ENCODE results near the gene EPB41L2. TPM values are rescaled to one million over a fixed set of nuclear protein-coding genes. Genes with fewer than 3 reads are reported as not detected.
A peak's percentile ranks its signal among the peaks of the same experiment; 100 is the strongest.

EPB41L2 gene
- total and polyA plus RNA-seq, 4 experiments from 2014 or later = 3.3 to 24.3 (median 12.7) TPM

DNA sequence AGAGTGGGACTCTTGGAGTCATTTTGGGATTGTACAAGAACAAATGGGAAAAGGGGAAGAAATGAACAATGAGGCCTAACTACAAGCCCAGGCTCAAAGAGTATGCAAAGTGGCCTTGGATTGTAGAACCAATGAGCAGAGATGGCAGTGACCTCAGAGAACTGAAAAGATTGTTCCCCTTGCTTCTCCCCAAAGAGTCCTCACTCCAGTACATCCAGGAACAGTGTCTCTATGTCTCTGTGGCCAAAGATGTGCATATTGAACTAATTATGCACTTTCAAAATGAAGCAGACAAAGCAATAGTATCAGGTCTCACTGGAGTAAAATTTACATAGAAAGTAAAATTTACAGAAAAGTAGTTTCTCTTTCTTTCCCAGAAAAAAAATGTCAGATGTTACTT is 154.9 kb downstream of the EPB41L2 start:
- peaks cover 5% of the 10 kb centered on the region for H3K4me1 ChIP-seq (ENCODE audit: insufficient read depth, low read length)
- ChIA-PET POLR2A (ENCODE audit: partially characterized antibody) (no interaction called here), CTCF (ENCODE audit: partially characterized antibody) (interaction anchor here (0.9 kb wide), 1 partner anchor 1643 kb away, joined by 3 read pairs; no protein-coding TSS in a partner anchor)
- no peak overlapping the region for H3K27ac Mint-ChIP-seq
- H3K36me3 Mint-ChIP-seq = no peaks in the 10 kb centered on the region
- no peaks in the 10 kb centered on the region for H3K36me3 ChIP-seq (ENCODE audit: insufficient read depth, low read length)
- H3K9me3 Mint-ChIP-seq = peaks cover 0 to 4% (median under 1%) of the 10 kb centered on the region in 8 donors
- intact Hi-C loops (cut with micrococcal nuclease) = no loop called here
- no peak overlapping the region for H3K4me3 Mint-ChIP-seq
- no peaks in the 10 kb centered on the region for H3K9me3 ChIP-seq (ENCODE audit: control insufficient read depth in 1 of 2, low read length in 2 of 2)
- no peak overlapping the region for H3K4me3 ChIP-seq (ENCODE audit: low read length in 2 of 2)
- H3K27ac ChIP-seq (ENCODE audit: low read depth, low read length) = no peak overlapping the region
- DNase-seq = no peak
- H3K4me1 Mint-ChIP-seq = peaks cover under 1 to 9% (median 7%) of the 10 kb centered on the region in 4 donors
- no peaks in the 10 kb centered on the region for H3K27me3 Mint-ChIP-seq
- no peaks in the 10 kb centered on the region for H3K27me3 ChIP-seq (ENCODE audit: insufficient read depth, low read length)

- Mint-ChIP-seq H3K9me3 (peaks cover 0 to 4% (median under 1%) of the 10 kb centered on the region in 8 donors), H3K36me3 (no peaks in the 10 kb centered on the region), H3K4me3 (no peak overlapping the region), H3K27ac (no peak overlapping the region), H3K4me1 (peaks cover 0 to 4% (median 2%) of the 10 kb centered on the region in 4 donors), H3K27me3 (no peaks in the 10 kb centered on the region)
- Histone ChIP-seq H3K9me3 (ENCODE audit: control insufficient read depth in 1 of 2, low read length in 2 of 2) (no peaks in the 10 kb centered on the region), H3K27me3 (ENCODE audit: insufficient read depth, low read length) (no peaks in the 10 kb centered on the region), H3K27ac (ENCODE audit: low read depth, low read length) (no peak overlapping the region), H3K4me3 (ENCODE audit: low read length in 2 of 2) (no peak overlapping the region), H3K4me1 (ENCODE audit: insufficient read depth, low read length) (no peaks in the 10 kb centered on the region), H3K36me3 (ENCODE audit: insufficient read depth, low read length) (no peaks in the 10 kb centered on the region)
- CTCF ChIA-PET (ENCODE audit: partially characterized antibody) = interaction anchor here (0.9 kb wide), 1 partner anchor 1643 kb away, joined by 3 read pairs; no protein-coding TSS in a partner anchor
- intact Hi-C loops (cut with micrococcal nuclease) = no loop called here
- DNase-seq = no peak
- POLR2A ChIA-PET (ENCODE audit: partially characterized antibody) = no interaction called here
These were observed 155.4 kb downstream of the EPB41L2 start for GRCh38 chr6:130907687-130908086.

- DNase-seq = no peak
- Histone ChIP-seq H3K4me1 (ENCODE audit: insufficient read depth, low read length) (no peaks in the 10 kb centered on the region), H3K4me3 (ENCODE audit: low read length in 2 of 2) (no peak overlapping the region), H3K27ac (ENCODE audit: low read depth, low read length) (no peak overlapping the region), H3K9me3 (ENCODE audit: control insufficient read depth in 1 of 2, low read length in 2 of 2) (no peaks in the 10 kb centered on the region), H3K36me3 (ENCODE audit: insufficient read depth, low read length) (no peaks in the 10 kb centered on the region), H3K27me3 (ENCODE audit: insufficient read depth, low read length) (no peaks in the 10 kb centered on the region)
- ChIA-PET CTCF (ENCODE audit: partially characterized antibody) (interaction anchor here (1.5 kb wide), 1 partner anchor 22 kb away, joined by 4 read pairs; no protein-coding TSS in a partner anchor), POLR2A (ENCODE audit: partially characterized antibody) (no interaction called here)
- Mint-ChIP-seq H3K4me3 (no peak overlapping the region), H3K27ac (no peak overlapping the region), H3K9me3 (peaks cover 0 to 4% (median under 1%) of the 10 kb centered on the region in 8 donors), H3K36me3 (no peaks in the 10 kb centered on the region), H3K4me1 (no peaks in the 10 kb centered on the region), H3K27me3 (no peaks in the 10 kb centered on the region)
- intact Hi-C loops (cut with micrococcal nuclease) = no loop called here
These were observed 156.2 kb downstream of the EPB41L2 start for GRCh38 chr6:130906736-130907381.

DNA sequence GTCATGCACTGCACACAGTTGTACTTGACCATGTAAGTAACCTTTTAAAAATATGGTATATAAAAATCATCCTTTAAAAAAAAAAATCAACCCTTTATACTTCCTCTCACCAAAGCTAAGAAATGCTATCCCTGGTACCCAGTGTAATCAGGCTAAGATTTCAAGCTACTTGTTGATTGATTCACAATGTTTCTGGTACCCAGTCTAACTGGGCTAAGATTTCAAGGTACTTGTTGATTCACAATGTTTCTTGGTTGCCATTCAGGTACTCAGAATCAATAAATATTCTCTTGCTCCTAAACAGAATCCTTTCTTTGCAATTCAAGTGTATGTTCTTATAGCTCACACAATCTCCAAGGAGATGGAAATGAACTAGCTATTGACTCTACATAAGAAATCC is 159.4 kb downstream of the EPB41L2 start:
- no peak overlapping the region for H3K4me3 ChIP-seq (ENCODE audit: low read length in 2 of 2)
- no peaks in the 10 kb centered on the region for H3K9me3 Mint-ChIP-seq
- no peak for DNase-seq
- no peaks in the 10 kb centered on the region for H3K9me3 ChIP-seq (ENCODE audit: control insufficient read depth in 1 of 2, low read length in 2 of 2)
- no peaks in the 10 kb centered on the region for H3K4me1 ChIP-seq (ENCODE audit: insufficient read depth, low read length)
- intact Hi-C loops (cut with micrococcal nuclease) = no loop called here
- CTCF ChIA-PET (ENCODE audit: partially characterized antibody) = interaction anchor here (1.9 kb wide), 1 partner anchor 18 kb away, joined by 7 read pairs; no protein-coding TSS in a partner anchor
- H3K27ac Mint-ChIP-seq = no peak overlapping the region
- H3K36me3 ChIP-seq (ENCODE audit: insufficient read depth, low read length) = no peaks in the 10 kb centered on the region
- H3K27ac ChIP-seq (ENCODE audit: low read depth, low read length) = no peak overlapping the region
- H3K4me1 Mint-ChIP-seq = no peaks in the 10 kb centered on the region
- no peaks in the 10 kb centered on the region for H3K27me3 Mint-ChIP-seq
- no peak overlapping the region for H3K4me3 Mint-ChIP-seq
- POLR2A ChIA-PET (ENCODE audit: partially characterized antibody) = interaction anchor here (0.6 kb wide), 1 partner anchor 226 kb away, joined by 3 read pairs; no protein-coding TSS in a partner anchor
- no peaks in the 10 kb centered on the region for H3K27me3 ChIP-seq (ENCODE audit: insufficient read depth, low read length)
- H3K36me3 Mint-ChIP-seq = no peaks in the 10 kb centered on the region

GRCh38 chr6:130903007-130903406 is 160.0 kb downstream of the EPB41L2 start:
- POLR2A ChIA-PET (ENCODE audit: partially characterized antibody) = interaction anchor here (0.6 kb wide), 1 partner anchor 481 kb away, joined by 4 read pairs; no protein-coding TSS in a partner anchor
- intact Hi-C loops (cut with micrococcal nuclease) = no loop called here
- no peaks in the 10 kb centered on the region for H3K9me3 Mint-ChIP-seq
- no peaks in the 10 kb centered on the region for H3K27me3 Mint-ChIP-seq
- H3K4me1 ChIP-seq (ENCODE audit: insufficient read depth, low read length) = no peaks in the 10 kb centered on the region
- H3K36me3 Mint-ChIP-seq = no peaks in the 10 kb centered on the region
- no peaks in the 10 kb centered on the region for H3K36me3 ChIP-seq (ENCODE audit: insufficient read depth, low read length)
- CTCF ChIA-PET (ENCODE audit: partially characterized antibody) = interaction anchor here (0.6 to 1.9 kb wide), 3 partner anchors 12 to 998 kb away, joined by 3 to 7 read pairs (median 3); no protein-coding TSS in a partner anchor
- H3K9me3 ChIP-seq (ENCODE audit: control insufficient read depth in 1 of 2, low read length in 2 of 2) = no peaks in the 10 kb centered on the region
- no peak overlapping the region for H3K27ac ChIP-seq (ENCODE audit: low read depth, low read length)
- no peak for DNase-seq
- no peak overlapping the region for H3K4me3 ChIP-seq (ENCODE audit: low read length in 2 of 2)
- no peaks in the 10 kb centered on the region for H3K4me1 Mint-ChIP-seq
- H3K4me3 Mint-ChIP-seq = no peak overlapping the region
- no peaks in the 10 kb centered on the region for H3K27me3 ChIP-seq (ENCODE audit: insufficient read depth, low read length)
- H3K27ac Mint-ChIP-seq = peak overlapping the region in 1 of 7 donors; percentile 4

DNA sequence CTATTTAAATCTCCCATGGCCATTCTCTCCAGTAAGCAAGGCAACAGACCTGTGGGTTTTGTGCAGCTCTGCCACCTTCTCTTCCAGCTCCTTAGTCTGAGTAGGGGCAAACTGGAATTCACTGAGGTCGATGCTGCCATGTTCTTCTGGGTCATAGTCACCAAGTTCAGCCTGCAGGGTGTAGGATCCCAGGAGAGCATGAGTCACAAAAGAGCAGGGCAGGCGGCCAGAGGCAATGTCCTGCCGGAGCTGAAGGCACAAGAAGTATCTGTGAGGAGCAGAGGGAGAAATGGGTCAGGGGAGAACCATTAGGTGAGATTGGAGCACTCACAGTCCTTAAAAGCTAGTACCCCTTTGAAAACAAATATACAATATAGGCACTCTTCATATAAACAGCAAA is 162.1 kb downstream of the EPB41L2 start:
- Histone ChIP-seq H3K36me3 (ENCODE audit: insufficient read depth, low read length) (no peaks in the 10 kb centered on the region), H3K27me3 (ENCODE audit: insufficient read depth, low read length) (no peaks in the 10 kb centered on the region), H3K4me3 (ENCODE audit: low read length in 2 of 2) (no peak overlapping the region), H3K9me3 (ENCODE audit: control insufficient read depth in 1 of 2, low read length in 2 of 2) (no peaks in the 10 kb centered on the region), H3K27ac (ENCODE audit: low read depth, low read length) (no peak overlapping the region), H3K4me1 (ENCODE audit: insufficient read depth, low read length) (no peaks in the 10 kb centered on the region)
- intact Hi-C loops (cut with micrococcal nuclease) = no loop called here
- ChIA-PET CTCF (ENCODE audit: partially characterized antibody) (interaction anchor here (1.5 to 3.1 kb wide), 2 partner anchors 16 to 28 kb away, joined by 4 to 10 read pairs; no protein-coding TSS in a partner anchor), POLR2A (ENCODE audit: partially characterized antibody) (no interaction called here)
- Mint-ChIP-seq H3K4me1 (no peaks in the 10 kb centered on the region), H3K27me3 (no peaks in the 10 kb centered on the region), H3K36me3 (peaks cover 0 to 3% of the 10 kb centered on the region in 2 donors), H3K4me3 (no peak overlapping the region), H3K27ac (no peak overlapping the region), H3K9me3 (no peaks in the 10 kb centered on the region)
- DNase-seq = no peak

DNA sequence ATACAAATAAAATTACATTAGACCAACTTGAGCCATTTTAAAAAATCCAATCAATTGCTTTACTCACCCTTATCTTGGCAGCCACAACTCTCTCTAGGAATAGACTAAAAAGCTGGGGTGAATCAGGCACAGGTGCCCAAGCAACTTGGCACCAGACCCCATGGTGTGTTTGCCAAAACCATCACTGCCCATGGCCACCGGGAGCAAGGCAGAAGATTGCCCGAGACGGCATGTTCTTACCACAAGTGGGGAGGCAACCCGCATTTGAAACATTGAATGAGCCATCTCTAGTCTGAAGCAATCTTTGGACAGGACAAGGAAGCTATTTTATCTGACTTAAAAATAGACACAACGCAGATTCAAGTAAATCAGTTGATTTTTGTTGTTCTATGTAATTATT is 166.8 kb downstream of the EPB41L2 start:
- Histone ChIP-seq H3K4me3 (ENCODE audit: low read length in 2 of 2) (no peak overlapping the region), H3K36me3 (ENCODE audit: insufficient read depth, low read length) (no peaks in the 10 kb centered on the region), H3K27ac (ENCODE audit: low read depth, low read length) (no peak overlapping the region), H3K9me3 (ENCODE audit: control insufficient read depth in 1 of 2, low read length in 2 of 2) (no peaks in the 10 kb centered on the region), H3K27me3 (ENCODE audit: insufficient read depth, low read length) (no peaks in the 10 kb centered on the region), H3K4me1 (ENCODE audit: insufficient read depth, low read length) (no peaks in the 10 kb centered on the region)
- CTCF ChIA-PET (ENCODE audit: partially characterized antibody) = interaction anchor here (1.2 kb wide), 1 partner anchor 11 kb away, joined by 4 read pairs; no protein-coding TSS in a partner anchor
- H3K9me3 Mint-ChIP-seq = no peaks in the 10 kb centered on the region
- H3K27ac Mint-ChIP-seq = no peak overlapping the region
- peaks cover 1 to 8% of the 10 kb centered on the region in 2 donors for H3K36me3 Mint-ChIP-seq
- no peaks in the 10 kb centered on the region for H3K4me1 Mint-ChIP-seq
- no peak overlapping the region for H3K4me3 Mint-ChIP-seq
- no peak for DNase-seq
- POLR2A ChIA-PET (ENCODE audit: partially characterized antibody) = no interaction called here
- H3K27me3 Mint-ChIP-seq = no peaks in the 10 kb centered on the region
- intact Hi-C loops (cut with micrococcal nuclease) = no loop called here

Measured in CD4-positive, alpha-beta memory T cell (primary cell).